Measurements from ENCODE around the gene PTPN11.
"Not testable (repeated sequence)": the region's sequence is repeated elsewhere in the genome, so short reads cannot be mapped to it uniquely, and the experiment has no call there.

DNA sequence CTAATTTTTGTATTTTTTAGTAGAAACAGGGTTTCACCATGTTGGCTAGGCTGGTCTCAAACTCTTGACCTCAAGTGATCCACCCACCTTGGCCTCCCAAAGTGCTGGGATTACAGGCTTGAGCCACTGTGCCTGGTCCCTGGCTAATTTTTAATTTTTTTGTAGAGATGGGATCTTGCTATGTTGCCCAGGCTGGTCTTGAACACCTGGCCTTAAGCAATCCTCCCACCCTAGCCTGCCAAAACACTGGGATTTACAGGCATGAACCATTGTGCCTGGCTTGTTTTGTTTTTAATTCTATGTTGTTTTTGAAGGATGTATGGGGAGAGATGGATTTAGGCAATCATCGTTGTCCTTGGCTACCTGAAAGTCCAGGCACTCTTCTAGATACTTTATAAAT is 19.9 kb downstream of the PTPN11 start:
- TF ChIP-seq POLR2A, CTCF, EP300 (IDR thresholded peaks at IDR 0.05): not testable (repeated sequence)
